Ishikawa (cell line): ENCODE measurements around the gene TBATA.

ENCODE experiments used
- CEBPB ChIP-seq: IDR thresholded peaks from 2 replicates; pipeline ENCODE4 v1.6.1; 2012
- CREB1 ChIP-seq: IDR thresholded peaks from 2 replicates; pipeline ENCODE4 v1.6.1; 2012; ENCODE audit warnings: low read depth
- EGR1 ChIP-seq: IDR thresholded peaks from 2 replicates; pipeline ENCODE4 v1.6.1; 2012
- EP300 ChIP-seq: IDR thresholded peaks from 2 replicates; pipeline ENCODE4 v1.6.1; 2012; ENCODE audit warnings: borderline replicate concordance
- FOXM1 ChIP-seq: IDR thresholded peaks from 2 replicates; pipeline ENCODE4 v1.6.1; 2012; ENCODE audit warnings: low read depth, borderline replicate concordance
- NFIC ChIP-seq: IDR thresholded peaks from 2 replicates; pipeline ENCODE4 v1.6.1; 2012
- RAD21 ChIP-seq: IDR thresholded peaks from 2 replicates; pipeline ENCODE4 v1.6.1; 2012; ENCODE audit warnings: low read depth
- REST ChIP-seq: IDR thresholded peaks from 2 replicates; pipeline ENCODE4 v1.6.1; 2012; ENCODE audit warnings: low read depth, mild to moderate bottlenecking
- TAF1 ChIP-seq: IDR thresholded peaks from 2 replicates; pipeline ENCODE4 v1.6.1; 2012; ENCODE audit warnings: low read depth, mild to moderate bottlenecking
- TCF12 ChIP-seq: IDR thresholded peaks from 2 replicates; pipeline ENCODE4 v1.6.1; 2012; ENCODE audit warnings: low read depth
- TEAD4 ChIP-seq: IDR thresholded peaks from 2 replicates; pipeline ENCODE4 v1.6.1; 2012
- YY1 ChIP-seq: IDR thresholded peaks from 2 replicates; pipeline ENCODE4 v1.6.1; 2012; ENCODE audit warnings: low read depth
- ZBTB7A ChIP-seq: IDR thresholded peaks from 2 replicates; pipeline ENCODE4 v1.6.1; 2012; ENCODE audit warnings: low read depth
- TF ChIP-seq, protein P1 (sequence below): IDR thresholded peaks from 2 replicates; pipeline ENCODE4 v1.6.1; 2012

- TF ChIP-seq EP300 (no peak), TAF1 (no peak), REST (no peak), TCF12 (no peak), RAD21 (no peak), ZBTB7A (no peak), CEBPB (no peak), NFIC (no peak), FOXM1 (no peak), YY1 (no peak), EGR1 (no peak), CREB1 (no peak), TEAD4 (no peak)
- TF ChIP-seq, protein P1, sequence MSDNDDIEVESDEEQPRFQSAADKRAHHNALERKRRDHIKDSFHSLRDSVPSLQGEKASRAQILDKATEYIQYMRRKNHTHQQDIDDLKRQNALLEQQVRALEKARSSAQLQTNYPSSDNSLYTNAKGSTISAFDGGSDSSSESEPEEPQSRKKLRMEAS: no peak
These were observed 28.9 kb upstream of the TBATA start for GRCh38 chr10:70814126-70814525.
